ENCODE data around the gene WBP4.
"Not testable (repeated sequence)": the region's sequence is repeated elsewhere in the genome, so short reads cannot be mapped to it uniquely, and the experiment has no call there.

The WBP4 gene, protein sequence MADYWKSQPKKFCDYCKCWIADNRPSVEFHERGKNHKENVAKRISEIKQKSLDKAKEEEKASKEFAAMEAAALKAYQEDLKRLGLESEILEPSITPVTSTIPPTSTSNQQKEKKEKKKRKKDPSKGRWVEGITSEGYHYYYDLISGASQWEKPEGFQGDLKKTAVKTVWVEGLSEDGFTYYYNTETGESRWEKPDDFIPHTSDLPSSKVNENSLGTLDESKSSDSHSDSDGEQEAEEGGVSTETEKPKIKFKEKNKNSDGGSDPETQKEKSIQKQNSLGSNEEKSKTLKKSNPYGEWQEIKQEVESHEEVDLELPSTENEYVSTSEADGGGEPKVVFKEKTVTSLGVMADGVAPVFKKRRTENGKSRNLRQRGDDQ

DNA sequence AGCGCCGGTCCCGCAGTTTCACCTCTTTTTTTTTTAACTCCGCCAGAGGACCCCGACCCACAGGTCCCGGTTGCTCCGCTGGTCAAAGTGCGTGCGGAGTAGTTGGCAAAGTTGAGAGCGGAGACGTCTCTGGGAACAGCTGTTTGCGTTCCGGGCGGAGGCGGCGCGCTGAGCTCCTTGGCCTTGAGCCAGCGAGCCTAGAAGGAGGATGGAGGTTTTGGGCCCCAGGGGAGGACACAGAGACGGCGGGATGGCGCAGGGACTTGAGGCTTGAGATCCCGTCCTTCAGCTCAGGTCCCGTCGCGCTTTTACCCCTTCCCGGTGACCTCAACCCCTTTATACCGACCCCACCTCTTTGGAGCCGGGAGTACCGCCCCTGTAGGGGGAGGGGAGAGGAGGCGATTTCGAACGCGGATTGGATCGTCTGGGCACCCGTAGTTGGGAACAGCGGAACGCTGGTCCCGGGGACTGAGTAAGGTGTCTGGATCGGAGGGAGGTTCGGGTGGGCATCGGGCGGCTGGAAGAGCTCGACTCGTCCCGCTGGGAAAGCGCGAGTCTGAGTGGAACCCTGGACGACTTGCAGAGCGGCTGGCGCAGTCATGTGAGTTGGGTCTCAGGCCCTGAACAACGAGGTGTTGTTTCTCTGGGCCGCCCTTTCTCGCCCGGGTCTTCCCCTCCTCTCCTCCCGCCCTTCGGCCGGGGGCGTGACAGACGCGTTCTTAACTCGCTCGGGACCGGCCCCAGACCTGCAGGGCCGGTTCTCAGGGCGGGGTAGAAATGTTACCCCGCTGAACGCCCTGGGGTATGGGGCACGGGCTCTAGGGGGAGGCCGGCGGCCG lies at the start of gene WBP4:
TSS of gene WBP4 (plus strand) at position 435 of the 839 bp plus-strand sequence. CDS start at position 600, 165 bp downstream.
- DNase-seq, result peak; percentile 71

DNA sequence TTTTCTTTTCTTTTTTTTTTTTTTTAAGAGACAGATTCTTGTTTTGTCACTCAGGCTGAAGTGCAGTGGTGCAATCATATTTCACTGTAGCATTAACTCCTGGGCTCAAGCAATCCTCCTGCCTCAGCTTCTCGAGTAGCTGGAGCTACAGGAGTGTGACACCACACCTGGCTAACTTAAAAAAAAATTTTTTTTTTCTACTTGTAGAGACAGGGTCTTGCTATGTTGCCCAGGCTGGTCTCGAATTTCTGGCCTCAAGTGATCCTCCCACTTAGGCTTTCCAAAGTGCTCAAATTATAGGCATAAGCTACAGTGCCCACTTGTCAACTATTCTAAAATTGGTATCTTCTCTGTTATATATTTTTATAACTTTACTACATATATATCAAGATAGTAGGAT lies 48.8 kb upstream of the WBP4 start:
- no peak for DNase-seq

DNA sequence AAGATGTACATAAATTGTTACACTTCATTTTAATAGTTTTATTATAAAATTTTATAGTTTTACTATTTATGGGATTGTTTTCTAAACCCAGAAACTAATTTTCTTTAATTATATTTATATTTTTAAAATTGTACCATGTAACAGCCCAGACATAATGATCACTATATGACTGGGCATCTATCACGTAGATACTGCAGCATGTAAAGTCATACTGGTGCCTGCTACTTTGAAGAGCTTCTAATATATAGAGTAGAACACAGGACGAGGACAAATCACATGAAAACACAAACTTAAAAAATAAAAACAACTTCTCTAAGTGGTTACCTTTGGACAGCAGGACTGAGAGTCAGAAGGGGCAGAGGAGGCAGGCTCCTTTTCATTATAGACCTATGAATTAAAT lies 47.5 kb upstream of the WBP4 start:
- no peak for DNase-seq

DNA sequence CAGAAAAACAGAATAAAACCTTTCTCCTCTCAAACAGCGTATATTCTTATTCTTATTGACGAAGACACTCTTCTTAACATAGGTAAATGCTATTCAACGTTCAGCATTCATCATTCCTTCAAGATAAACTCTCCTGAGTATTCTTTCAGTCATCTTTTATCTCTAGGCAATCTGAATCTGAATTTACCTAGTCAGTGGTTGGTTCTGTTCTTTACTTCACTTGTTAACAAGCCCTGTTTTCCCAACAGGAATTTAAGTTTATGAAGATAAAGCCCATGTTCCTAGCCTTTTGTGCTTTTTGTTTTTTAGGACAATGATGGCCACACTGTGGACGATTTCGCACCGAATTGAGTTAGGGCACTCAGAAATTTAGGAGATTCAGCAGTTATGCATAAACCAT lies 45.4 kb upstream of the WBP4 start:
- DNase-seq, result no peak

DNA sequence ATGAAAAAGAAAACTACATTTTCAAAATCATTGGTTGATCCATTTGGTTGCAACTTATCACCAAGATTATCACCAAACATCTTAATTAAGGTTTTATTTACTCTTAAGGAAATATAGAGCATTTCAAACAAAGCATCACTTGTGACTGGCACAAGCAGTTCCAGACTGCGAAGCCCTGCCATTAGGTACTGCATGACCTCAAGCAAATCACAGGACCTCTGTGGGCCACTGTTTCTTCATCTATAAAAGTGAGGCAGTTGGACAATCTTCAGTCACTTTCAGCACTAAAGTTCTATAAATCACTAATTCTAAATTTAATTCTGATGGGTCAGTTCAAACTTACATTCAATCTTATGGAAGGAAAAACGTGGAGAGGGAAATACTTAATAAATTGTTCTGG lies 44.1 kb upstream of the WBP4 start:
- no peak for DNase-seq

DNA sequence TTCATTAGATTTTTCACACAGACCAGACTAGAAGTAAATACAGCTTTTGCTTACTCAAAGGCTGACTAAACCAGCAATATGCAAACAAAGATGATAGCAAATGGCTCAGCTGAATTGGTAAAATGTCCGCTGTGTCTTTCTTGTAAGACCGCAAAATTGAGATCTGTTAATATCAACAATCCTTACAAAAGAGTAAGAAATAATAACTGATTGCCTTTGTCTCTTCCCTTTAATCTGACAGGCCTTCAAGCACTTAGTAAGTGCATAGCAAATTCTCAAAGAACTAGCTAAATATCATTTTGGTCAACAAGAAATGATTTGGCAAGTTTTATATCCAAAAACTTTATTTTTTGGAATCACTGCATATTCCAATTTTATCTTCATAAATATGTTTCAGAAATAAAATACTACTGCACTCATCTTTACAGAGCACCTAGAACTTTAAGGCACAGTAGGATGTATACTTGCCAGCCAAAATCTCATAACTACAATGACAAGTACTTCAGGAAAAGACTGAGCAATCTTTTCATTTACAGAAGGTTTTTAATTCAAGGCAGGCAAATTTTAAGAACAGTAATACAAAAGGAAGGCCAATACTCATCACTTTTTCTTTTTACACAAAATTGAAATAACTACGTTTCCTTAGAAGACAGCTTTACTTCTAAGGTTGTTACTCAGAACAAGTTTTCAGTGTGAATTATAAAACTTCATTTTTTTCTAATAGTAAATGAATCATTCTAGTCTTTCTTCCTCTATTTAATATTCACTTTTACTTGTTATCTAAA lies 43.3 kb upstream of the WBP4 start:
- DNase-seq, result no peak

DNA sequence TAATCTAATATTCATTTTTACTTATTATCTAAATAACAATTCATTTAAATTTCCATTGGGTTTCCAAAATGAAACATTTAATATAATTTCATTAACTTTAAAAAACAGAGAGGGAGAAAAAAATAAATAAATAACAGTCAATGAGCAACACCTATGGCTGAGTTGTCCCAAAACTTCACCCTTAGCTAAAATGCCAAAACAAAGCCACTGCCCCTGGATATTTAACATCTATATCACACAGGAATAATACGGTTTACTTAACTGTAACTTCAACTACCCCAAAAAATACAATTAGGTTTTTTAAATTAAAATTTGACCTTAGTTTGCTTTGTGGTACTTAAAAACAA lies 42.7 kb upstream of the WBP4 start:
- DNase-seq, result no peak

DNA sequence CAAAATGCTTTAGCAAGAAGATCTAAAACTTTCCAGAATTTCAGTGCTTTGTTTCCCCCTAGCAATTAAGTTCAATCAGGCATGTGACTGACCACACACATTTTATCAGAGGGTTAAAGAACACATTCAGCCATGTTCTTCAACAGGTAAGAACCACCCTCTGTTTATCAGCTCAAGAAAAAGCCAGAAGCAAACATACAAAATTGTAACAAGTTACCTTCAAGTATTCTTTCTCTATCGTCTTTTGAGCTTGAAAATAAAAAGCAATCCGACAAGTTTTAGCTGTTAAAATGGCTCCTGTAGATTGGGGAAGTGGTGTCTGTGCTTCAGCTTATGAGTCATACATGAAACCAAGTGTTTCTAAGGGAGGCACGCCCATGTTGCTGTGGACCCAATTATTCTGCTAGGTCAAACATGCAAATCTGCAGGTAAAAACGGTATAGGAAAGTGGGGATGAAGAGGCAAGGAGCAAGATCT lies 42.3 kb upstream of the WBP4 start, which contains the start of gene ELF1:
TSS of gene ELF1 (minus strand) at position 306 of the 477 bp plus-strand sequence. CDS start 37,262 bp downstream, outside the sequence.
- no peak for DNase-seq

DNA sequence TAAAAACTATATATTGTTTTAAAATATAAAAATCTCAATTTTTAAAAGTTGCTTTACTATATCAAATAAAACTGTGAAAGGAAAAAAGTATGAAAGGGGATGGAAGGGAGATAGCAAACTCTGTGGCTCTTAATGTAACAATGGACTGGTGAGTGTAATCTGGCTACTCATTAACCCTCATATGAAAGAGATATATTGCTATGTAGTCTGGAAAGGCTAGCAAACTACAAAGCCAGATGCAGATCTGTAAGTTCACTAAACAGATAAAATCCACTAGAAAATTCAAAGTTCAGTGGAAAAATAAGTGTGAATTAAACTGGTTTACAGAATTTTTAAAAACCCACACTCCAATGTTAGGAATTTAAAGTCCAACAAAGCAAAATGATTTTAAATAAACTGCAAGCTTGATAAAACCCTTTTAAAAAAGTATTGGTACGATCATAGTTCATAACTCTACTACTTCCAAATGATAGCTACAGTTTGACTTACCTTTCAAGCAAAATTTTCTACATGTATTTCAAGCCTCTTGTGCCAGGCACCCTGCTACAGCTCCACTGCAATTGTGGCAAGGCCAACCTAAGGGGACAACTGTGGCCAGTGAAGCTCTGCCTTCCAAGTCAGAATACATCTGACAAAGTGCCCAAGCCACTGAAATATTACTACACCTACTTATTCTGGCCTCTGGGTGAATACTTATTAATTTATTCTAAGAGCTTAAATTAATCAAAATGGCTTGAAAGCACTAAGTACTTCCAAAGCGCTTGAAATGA lies 41.5 kb upstream of the WBP4 start:
- DNase-seq, result no peak

DNA sequence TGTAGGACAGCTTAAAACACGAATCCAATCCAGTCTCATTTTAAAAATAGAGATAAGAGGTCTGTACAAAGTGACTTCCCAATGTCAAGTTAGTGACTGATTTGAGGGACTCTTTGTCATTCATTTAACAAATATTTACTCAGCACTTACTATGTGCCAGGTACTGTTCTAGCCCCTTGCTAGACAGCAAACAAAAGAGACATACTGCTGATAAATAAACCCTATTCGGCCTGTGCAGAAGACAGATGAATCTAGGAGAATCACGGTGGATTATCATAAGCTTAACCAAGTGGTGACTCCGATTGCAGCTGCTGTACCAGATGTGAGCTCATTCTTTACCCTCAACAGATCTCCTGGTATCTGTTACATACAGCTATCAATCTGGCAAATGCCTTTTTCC lies 35.8 kb upstream of the WBP4 start:
- no peak for DNase-seq

DNA sequence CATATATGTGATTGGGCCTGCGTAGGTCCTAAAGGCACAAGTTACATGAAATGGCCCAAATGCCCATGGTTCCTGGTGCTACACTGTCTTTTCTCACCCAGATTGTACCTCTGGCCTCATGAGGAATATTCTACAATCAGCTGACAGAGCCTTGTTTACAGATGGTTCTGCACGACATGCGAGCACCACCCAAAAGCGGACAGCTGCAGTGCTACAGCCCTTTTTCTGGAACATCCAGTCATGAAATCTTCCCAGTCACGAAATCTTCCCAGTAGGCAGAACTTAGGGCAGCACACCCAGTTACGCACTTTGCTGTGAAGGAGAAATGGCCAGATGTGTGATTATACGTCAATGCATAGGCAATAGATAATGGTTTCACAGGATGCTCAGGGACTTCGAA lies 34.5 kb upstream of the WBP4 start:
- DNase-seq, result no peak

DNA sequence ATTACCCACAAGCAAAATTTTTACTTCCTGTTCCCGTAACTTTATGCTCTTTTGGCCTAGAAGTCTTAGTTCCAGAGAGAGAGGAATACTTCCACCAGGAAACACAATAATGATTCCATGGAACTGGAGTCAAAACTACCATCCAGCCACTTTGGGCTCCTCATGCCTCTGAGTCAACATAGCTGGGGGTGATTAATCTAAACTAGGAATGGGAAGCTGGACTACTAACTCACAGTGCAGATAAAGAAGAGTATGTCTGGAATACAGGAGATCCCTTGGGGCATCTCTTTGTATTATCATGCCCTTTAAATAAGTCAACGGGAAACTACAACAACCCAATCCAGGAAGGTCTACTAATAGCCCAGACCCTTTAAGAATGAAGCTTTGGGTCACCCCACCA lies 33.3 kb upstream of the WBP4 start:
- no peak for DNase-seq

DNA sequence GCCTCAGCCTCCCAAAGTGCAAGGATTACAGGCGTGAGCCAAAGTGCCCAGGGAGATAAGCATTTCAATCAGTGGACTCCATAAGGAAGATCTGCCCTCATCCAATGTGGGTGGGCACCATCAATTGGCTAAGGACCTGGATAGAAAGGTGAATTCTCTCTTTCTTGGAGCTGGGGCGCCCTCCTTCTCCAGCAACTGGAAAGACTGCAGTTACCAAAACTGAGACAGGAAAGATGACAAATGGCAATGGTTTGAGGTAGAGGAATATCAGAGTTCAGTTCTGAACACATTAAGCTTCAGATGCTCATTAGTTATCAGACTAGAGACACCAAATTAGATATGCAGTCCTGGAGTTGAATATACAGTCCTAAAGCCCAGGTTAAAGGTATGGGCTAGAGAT lies 31.7 kb upstream of the WBP4 start:
- no peak for DNase-seq

DNA sequence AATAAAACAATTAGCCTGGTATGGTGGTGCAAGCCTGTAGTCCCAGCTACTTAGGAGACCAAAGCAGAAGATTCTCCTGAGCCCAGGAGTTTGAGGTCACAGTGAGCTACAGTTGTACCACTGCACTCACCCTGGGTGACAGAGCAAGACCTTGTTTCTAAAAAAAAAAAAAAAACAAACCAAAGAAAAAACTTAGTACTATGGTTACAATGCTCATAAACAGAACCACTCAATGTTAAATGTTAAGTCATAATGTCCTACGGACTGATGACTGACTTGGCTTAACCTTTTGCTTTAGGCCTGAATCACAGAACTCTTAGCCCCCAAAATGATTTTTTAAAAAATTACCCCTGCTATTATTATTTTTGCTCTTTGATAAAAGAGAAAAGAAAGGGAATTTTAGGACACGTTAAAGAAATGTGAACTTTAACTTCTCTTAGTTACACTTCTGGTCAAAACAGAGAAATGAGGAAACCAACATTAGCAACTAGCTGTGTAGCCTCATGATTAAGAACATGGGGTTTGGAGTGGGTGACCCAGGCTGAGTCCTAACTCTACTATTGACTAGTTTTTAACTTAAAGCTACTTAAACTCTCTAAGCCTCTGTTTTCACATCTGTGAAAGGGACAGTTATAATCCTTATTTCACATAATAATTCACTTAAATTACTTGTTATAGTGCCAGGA lies 28.5 kb upstream of the WBP4 start:
- no peak for DNase-seq

DNA sequence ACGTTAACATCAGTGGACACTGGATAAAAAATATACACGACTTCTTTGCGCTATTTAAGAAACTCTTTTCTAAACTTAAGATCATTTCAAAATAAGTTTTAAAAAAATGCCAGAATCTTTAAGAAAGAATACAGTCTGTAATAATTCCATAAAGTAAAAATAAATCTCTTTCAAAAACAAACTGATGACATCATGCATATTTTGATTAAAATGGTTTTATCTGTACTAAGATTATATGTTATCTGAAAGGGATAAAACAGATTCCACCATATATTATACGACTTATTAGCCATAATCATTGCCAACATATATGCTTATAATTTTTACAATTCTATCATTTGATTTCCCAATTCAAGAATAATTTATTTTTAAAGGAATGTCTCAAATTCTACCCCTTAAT lies 26.9 kb upstream of the WBP4 start:
- DNase-seq, result no peak

DNA sequence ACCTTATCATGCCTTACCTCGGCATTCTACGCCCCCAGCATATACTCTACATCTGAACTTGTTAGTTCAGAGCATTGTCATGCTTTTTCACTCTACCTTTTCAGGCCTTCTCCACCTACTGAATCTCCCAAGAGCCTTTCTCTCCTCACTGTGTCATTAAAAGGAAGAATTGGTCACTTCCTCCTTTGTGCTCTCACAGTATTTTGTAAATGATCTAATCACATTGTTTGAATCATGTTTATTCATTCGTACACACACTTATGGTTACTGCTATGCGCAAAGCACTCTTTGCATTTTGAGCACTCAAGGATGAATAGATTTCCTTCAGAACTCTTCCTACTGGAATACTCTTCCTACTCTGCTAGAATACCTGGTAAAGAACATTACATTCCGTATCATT lies 26.4 kb upstream of the WBP4 start:
- DNase-seq, result no peak

DNA sequence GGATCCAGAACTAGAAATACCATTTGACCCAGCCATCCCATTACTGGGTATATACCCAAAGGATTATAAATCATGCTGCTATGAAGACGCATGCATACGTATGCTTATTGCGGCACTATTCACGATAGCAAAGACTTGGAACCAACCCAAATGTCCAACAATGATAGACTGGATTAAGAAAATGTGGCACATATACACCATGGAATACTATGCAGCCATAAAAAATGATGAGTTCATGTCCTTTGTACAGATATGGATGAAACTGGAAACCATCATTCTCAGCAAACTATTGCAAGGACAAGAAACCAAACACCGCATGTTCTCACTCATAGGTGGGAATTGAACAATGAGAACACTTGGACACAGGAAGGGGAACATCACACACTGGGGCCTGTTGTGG lies 24.8 kb upstream of the WBP4 start:
- not testable (repeated sequence) for DNase-seq

DNA sequence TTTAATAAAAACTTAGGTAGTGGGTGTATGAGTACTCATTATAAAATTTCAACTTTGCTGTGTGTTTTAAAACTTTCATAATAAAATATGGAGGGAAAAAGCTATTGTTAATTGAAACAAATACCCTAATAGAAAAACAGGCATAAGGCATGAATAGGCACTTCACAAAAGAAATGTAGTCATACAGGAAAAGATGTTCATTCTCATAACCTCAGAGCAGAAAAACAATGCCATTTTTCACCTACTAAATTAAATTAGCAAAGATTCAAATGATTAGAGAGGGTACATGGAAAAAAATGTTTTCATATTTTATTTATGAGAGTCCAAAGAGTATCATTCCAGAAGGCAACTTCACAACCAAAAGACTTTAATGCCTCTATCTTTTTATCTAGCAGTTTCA lies 21.6 kb upstream of the WBP4 start:
- DNase-seq, result no peak

DNA sequence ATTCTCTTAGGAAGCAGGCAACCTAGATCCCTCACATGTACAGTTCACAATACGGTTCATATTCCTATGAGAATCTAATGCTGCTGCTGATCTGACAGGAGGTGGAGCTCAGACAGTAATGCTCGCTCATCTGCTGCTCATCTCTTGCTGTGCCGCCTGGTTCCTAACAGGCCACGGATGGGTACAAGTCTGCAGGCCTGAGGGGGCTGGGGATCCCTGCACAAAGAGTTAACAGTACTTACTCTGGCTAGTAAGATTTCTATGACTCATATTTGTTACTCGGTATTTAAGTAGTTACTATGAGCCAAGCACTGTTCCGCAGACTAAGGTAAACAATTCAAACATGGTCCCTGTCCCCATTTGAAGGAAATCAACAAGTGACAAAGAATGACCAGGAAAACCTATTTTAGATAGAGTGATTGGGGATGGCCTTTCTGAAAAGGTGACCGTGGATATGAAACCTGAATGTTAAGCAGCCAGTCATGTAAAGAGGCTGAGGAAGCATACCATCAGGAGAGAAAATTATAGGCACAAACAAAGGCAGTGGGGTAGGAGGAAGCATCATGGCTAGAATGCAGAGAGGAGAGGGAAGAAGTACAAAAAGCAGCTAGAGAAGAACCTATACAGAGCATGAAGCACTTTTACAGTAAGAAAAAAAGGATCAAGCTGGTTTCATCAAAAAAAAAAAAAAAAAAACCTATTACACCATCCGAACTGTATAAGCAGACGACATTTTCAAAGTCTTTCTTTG lies 20.6 kb upstream of the WBP4 start:
- no peak for DNase-seq

DNA sequence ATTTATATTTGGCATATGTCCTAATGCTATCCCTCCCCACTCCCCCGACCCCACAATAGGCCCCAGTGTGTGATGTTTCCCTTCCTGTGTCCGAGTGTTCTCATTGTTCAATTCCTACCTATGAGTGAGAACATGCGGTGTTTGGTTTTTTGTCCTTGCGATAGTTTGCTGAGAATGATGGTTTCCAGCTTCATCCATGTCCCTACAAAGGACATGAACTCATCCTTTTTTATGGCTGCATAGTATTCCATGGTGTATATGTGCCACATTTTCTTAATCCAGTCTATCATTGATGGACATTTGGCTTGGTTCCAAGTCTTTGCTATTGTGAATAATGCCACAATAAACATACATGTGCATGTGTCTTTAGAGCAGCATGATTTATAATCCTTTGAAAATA lies 18.9 kb upstream of the WBP4 start:
- DNase-seq, result not testable (repeated sequence)

DNA sequence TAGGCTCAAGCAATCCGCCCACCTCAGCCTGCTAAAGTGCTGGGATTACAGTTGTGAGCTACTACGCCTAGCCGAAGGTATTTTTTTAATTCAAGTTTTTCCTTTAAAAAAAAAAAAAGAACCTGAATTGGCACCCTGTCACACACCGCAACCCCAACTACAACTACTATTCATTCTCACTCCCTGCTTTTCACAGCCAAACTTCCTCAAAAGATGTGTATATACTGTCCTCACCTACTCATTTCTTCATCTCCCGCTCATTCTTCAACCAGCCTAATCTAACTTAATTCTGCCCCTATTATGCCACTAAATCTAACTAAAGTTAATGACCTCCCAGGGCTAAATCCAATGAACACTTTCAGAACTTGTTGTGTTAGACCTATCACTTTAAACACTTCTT lies 12.7 kb upstream of the WBP4 start:
- no peak for DNase-seq
